NCI-H526 (cell line): Measurements from ENCODE around the gene POM121C.
"Not testable (repeated sequence)": the region's sequence is repeated elsewhere in the genome, so short reads cannot be mapped to it uniquely, and the experiment has no call there.

Source experiments
- DNase-seq, 2 experiments: peaks; one replicate each; lab custom pipeline; 2025; lab: John Stamatoyannopoulos, UW

POM121C gene

GRCh38 chr7:75423481-75423880, 62.6 kb downstream of the POM121C start:
- DNase-seq = not testable (repeated sequence)

DNA sequence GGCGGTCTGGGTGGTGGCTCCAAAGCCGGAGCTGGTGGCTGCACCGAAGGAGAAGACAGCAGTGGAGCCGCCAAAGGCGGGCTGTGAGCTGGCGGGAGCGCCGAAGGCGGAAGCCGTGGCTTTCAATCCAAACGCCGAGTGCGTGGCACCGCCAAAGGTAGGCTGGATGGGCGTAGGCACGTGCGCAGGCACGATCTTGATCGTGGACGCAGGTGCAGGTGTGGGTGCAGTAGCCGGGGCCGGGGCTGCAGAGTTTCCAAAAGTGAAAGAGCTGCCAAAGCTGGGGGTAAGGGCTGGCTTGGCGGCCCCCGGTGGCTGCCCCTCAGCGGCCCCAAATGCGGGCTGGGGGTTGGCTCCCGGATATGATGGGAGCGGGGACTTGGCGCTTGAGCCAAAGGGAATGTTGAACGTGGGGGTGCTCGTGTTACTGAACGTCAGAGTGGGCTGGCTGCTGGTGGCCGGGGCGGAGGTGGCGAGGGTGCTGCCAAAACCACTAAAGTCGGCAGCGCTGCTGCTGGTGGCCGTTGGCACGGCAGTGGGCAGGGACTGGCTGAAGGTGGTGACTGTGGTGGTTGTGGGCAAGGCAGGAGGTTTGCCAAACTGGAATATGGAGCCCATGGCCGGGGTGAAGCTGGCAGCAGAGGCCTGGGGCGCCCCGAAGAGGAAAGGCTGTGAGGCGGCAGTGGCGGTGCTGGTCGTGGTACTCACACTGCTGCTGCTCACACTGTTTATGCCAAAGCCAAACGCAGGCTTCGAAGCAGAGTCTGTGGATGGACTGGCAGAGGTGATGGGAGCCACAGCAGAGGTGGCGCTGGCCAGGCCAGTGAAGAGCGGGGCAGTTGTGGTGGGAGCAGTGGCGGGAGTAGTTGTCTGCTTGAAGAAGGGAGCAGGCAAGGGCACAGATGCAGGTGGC, 64.0 kb downstream of the POM121C start:
- not testable (repeated sequence) for DNase-seq

- DNase-seq = not testable (repeated sequence)
Observed at GRCh38 chr7:75420152-75420551, 65.9 kb downstream of the POM121C start.

- not testable (repeated sequence) for DNase-seq
Observed at GRCh38 chr7:75419693-75420092, 66.4 kb downstream of the POM121C start.

DNA sequence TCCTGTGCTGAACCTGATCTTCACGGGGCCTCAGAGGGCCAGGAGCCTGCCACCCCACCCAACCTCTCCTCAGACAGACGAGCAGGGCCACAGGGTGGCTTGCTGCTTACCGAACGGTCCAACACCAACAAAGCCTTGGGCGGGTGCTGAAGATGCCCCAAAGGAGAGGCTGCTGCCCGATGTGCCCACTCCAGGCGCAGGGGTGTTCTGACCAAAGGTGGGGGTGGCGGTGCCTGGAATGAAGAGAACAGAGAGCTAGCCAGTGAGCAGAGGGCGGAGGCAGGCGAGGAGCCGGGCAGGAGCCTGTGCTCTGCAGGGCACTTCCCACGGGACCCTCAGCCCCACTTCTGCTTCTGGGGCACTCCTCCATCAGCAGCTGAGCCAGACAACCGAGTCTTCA, 66.9 kb downstream of the POM121C start:
- not testable (repeated sequence) for DNase-seq

DNA sequence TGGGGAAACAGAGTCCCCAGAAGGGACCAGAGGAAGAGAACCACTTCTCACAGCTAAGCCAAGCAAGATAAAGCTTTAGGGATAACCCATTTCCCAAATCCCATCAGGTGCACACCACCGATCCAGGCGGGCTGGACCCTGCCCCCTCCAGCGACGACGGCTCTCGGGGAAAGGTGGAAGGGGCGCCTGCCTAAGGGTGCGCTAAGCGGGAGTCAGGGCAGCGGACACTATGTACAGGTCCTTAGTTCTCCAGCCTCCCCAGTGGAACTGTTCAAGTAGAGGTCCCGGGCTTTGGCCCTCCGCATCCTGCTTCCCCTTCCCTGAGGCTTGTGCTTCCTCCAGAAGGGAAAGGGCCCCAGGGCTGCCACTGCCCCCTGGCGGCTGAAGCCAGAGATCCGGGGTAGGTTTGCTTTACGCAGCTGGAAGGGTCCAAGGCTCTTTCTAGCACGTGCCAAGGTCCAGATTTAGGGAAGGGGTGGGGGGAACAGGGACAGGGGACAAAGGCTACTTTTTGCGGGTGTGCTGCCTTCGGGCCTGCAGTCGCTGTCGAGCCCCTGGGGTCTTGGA, 67.7 kb downstream of the POM121C start:
- not testable (repeated sequence) for DNase-seq

GRCh38 chr7:75416787-75417186, 69.3 kb downstream of the POM121C start:
- DNase-seq = not testable (repeated sequence)

DNA sequence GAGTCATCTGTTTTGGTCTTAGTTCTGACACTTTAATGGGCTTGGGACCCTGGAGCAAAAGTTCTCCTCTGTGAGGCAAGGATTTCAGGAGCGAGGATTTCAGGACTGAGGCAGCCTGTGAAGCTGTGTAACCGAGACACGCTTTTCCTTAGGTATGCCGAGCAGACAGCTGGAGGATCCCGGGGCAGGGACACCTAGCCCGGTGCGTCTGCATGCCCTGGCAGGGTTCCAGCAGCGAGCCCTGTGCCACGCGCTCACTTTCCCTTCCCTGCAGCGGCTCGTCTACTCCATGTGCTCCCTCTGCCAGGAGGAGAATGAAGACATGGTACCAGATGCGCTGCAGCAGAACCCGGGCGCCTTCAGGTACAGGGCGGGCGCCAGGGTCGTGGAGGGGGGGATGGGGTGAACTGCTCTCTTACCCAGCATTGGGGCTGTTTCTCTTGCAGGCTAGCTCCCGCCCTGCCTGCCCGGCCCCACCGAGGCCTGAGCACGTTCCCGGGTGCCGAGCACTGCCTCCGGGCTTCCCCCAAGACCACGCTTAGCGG, 70.2 kb downstream of the POM121C start:
- not testable (repeated sequence) for DNase-seq

GRCh38 chr7:75415428-75415817, 70.7 kb downstream of the POM121C start:
- not testable (repeated sequence) for DNase-seq

GRCh38 chr7:75414708-75415427, 71.2 kb downstream of the POM121C start:
- not testable (repeated sequence) for DNase-seq

DNA sequence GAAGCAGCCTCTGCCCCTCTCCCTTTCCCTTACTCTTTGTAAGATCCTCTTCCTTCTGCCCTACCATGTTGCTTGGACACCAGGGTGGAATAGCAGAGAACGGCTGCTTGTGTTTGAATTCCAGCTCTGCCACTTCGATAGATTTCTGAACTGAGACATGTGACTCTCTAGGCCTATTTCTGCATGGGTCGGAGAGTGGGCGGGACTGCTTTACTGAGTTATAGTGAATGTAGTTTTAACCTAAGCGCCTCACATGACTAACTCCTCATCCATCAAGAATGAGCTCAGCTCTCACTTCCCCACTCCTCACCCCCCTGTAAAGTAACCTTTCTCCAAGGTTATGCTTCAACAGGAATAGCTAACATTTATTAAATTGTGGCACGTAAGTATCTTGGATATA, 71.9 kb downstream of the POM121C start:
- DNase-seq = not testable (repeated sequence)

- DNase-seq = not testable (repeated sequence)
Observed at GRCh38 chr7:75410823-75411173, 75.3 kb downstream of the POM121C start.

DNA sequence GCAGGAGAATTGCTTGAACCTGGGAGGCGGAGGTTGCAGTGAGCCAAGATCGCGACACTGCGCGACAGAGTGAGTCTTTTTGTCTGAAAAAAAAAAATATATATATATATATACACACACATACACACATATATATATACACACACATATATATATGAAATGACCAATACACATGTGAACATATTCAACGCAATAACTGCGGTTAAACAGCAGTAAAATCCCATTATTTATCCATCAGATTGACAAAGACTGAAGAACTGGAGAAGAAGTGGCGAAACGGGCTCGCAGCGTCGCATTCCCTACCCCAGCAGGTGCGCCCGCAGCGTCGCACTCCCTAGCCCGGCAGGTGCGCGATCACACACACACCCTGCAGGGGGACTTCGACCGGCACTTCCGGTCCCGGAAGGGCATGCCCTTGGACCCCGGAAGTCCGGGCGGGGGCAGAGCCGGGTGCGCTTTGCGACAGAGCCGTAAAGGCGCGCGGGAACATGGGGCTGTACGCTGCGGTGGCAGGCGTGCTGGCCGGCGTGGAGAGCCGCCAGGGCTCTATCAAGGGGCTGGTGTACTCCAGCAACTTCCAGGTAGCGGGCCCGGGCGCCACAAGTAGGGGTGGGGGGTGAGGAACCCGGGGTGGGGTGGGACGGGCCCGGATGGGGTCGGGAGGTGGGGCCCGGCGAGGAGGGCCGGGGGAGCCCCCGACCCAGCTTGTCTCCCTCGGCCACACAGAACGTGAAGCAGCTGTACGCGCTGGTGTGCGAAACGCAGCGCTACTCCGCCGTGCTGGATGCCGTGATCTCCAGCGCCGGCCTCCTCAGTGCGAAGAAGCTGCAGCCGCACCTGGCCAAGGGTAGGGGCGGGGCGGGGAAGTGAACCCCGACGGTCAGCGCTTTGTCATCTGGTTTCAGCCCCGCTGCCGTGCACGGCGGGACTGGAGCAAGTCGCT, 75.9 kb downstream of the POM121C start:
- DNase-seq = not testable (repeated sequence)

DNA sequence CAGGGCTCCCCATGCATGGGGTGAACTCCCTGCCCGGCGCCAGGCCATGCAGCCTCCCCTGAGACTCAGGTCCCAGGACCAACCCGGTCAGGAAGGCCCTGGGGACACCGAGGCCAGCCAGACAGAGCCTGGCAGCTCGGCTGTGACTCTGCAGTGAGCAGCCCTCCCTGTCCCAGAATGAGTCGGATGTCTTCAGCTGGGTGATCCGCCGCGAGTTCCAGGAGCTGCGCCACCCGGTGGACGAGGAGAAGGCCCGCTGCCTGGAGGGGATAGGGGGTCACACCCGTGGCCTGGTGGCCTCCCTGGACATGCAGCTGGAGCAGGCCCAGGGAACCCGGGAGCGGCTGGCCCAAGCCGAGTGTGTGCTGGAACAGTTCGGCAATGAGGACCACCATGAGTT, 81.4 kb downstream of the POM121C start:
- not testable (repeated sequence) for DNase-seq

- DNase-seq = not testable (repeated sequence)
Observed at GRCh38 chr7:75403455-75404443, 82.3 kb downstream of the POM121C start.

DNA sequence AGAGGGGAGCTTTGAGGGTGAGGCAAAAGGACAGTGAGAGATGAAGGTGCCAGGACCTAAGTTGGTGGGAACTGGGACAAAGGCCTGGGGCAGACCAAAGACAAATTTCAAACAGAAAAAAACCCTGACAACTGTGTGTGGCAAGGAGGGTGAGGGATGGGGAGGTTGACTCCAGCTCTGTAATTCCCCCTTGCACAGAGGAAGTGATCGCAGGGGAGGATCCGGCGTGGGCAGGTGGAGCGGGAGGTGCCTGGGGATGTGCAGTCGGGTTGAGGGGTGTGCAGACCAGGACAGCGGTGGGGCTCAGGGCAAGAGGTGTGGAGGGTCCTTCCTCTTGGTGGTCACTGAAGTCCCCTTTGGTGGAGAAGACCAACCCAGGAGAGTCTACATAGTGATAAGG, 85.5 kb downstream of the POM121C start:
- DNase-seq = not testable (repeated sequence)

GRCh38 chr7:75398771-75399700, 87.1 kb downstream of the POM121C start:
- DNase-seq = not testable (repeated sequence)

GRCh38 chr7:75397865-75398264, 88.2 kb downstream of the POM121C start:
- DNase-seq = not testable (repeated sequence)

DNA sequence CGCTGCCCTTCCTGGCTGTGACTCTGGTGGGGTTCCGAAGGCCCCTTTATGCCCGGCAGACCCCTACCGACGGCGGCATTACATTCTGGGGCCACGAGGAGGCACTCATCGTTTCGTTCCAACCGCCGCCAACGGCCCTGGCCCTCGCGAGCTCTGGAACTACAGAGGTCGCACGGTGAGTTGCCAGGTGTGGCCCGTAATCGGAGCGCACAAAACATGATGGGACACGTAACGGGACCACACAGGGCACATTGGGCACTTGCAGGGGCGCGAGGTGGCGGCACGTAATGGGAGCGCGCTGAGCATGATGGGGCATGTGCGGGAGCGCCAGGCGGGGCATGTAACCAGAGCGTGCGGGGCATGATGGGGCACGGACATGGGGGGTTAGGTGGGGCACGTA, 90.8 kb downstream of the POM121C start, which contains the start of gene TRIM73:
Gene TRIM73, plus strand, starts transcription at position 301 of the 400 bp plus-strand sequence. CDS start 3,305 bp downstream, outside the sequence.
- DNase-seq = not testable (repeated sequence)
